ENCODE data around the gene SLC25A20.

SLC25A20 gene

DNA sequence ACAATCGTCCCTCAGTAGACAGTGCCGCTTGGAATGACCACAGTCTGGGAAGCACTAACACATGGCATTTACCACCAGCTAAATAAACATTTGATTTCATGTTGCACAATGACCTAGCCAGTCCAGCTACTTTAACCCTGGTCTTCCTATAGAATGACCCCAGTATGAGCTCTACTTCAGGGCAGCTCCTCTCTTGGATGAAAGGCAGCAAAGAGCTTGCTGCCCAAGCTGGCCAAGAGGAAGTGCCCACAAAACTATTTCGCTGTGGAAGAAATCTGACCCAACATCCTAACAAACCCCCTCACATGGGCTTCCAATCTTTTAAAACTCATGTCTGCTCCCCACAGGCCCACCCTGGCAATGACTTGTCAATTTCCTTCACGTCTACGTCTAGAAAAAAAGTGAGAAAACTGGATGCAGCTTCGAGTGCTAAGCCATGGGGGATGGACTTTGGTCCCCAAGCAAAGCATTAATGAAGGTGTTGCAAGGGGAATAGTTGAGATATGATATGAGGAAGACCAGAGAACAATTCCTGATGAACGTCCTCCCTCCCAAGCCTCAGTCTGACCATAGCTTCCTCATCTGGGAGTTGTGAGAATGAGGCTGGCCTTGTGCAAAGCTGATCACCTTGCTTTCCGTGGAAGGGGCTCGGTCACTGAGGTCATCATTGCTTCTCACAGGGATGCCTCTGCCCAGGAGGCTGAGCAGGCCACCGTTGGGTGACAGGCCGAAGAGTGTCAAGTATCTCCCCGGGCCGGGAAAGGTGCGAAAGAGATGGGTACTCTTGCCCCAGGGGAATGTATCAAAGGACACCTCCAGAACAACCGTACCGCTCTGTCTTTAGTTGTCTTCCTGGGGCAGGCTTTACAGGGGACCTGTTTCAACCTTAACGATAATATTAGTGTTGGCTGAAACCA is 964 bp downstream of the SLC25A20 start:
- FAIRE-seq, result no peak

- FAIRE-seq, result no peak
These were observed 1.7 kb downstream of the SLC25A20 start for GRCh38 chr3:48896936-48897335.

DNA sequence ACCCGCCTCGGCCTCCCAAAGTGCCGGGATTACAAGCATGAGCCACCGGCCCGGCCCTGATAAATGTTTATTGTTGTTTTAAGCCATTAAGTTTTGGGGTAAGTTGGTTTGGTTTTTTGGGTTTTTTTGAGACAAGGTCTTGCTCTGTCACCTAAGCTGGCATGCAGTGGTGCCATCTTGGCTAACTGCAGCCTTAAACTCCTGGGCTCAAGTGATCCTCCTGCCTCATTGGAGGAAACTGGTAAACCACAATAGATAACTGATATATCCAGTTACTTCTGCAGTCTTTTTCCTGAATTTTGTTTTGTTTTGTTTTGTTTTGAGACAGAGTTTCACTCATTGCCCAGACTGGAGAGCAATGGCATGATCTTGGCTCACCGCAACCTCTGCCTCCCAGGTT is 4.2 kb downstream of the SLC25A20 start:
- no peak for FAIRE-seq

DNA sequence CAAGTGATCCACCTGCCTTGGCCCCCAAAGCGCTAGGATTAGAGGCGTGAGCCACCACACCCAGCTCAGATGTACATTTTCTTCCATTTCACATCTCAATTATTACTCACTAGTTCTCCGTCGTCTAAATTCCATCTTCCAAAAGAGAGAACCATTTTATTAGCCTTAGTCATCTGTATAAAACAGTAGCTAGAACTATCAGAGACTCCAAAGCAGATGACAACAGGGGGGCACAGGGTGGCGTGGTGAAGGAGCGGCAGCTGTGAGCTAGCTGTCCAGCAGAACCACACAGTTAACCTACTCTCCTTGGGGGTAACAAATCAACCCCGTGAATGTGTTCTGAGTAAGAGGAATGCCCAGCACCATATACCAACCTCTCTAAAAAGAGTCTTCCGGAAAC is 7.1 kb downstream of the SLC25A20 start:
- no peak for FAIRE-seq

DNA sequence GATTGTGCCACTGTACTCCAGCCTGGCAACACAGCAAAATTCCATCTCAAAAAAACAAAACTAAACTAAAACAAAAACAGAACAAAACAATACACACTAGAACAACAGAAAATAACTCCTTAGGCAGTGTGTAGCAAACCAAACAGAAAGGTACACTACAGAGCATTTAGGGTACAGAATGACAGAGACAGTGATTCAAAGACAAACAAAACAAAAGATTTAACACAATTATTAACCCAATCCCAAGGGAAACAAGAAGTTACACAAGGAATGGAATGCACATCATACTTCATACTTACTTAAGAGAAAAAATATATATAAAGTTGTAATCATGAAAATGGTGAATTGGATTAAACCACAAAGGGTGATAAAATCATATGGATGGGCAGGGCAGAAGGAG is 12.9 kb downstream of the SLC25A20 start:
- no peak for FAIRE-seq

GRCh38 chr3:48881652-48882114 is 17.0 kb downstream of the SLC25A20 start:
- no peak for FAIRE-seq

- FAIRE-seq, result no peak
These were observed 17.7 kb downstream of the SLC25A20 start for GRCh38 chr3:48881006-48881405.

DNA sequence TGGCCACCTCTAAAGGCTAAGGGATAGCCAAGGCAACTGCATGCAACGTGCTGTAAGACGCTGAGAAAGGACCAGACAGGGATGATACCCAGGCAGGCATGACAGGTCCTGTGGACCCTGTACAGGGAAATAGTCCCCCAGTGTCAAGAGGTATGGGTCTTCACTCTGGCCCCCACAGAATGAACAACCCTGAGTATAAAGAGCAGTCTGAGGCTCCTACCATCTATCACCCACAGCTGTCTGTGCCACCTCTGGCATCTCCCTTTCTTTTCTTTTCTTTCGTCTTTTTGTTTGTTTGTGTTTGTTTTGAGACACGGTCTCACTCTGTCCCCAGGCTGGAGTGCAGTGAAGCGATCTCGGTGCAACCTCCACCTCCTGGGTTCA is 18.7 kb downstream of the SLC25A20 start:
- no peak for FAIRE-seq

DNA sequence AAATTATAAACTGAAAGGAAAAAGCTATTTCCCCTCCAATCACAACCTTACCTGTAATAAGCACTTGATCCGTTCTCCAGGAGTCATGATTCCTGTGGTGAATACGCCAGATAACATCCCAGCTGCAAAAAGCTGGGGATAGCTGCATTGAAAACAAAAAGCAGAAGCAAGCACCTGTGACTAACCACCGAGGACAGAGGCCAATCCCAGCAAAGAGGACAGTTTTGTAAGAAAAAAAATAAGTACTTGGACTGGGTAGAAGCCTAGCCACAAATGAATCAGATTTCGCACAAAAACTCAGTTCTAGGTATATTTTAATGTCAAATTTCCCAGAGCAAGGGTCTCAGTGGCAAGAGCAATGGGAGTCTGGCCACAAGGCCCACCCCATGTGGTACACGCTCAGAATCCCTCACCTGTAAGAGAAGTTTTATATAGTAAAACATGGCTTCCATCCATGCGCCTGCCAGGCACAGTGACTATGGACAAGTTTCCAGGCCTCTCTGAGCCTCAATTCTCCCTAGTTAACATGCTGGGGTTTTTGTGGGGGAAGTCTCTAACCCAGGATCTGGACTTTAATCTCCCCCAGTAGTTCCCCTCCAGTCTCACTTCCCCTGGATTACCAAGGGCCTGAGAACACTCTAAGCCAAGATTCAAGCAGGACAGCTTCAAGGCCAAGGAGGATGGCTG is 19.2 kb downstream of the SLC25A20 start:
- FAIRE-seq, result no peak

- FAIRE-seq, result no peak
These were observed 21.0 kb downstream of the SLC25A20 start for GRCh38 chr3:48877671-48878070.

GRCh38 chr3:48863122-48863521 is 35.6 kb downstream of the SLC25A20 start:
- FAIRE-seq, result no peak

DNA sequence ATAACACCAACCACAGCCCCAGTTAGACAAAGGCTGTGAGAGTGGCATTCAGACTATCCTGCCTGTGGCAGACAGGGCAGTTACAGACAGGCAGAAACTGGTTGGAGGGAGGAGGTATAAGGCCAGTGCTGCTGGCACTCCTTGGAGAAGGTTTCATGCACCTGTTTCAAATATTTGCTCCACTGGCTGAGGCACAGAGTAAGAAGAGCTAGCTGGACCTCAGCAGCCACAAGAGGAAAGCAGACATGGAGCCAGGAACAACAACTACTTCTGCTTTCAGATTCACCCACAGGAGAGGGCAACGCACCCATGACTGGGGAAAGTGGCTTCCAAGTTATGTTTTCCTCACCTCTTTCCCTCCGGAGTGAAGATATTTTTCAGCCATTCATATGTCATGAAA is 39.5 kb downstream of the SLC25A20 start:
- FAIRE-seq, result no peak

DNA sequence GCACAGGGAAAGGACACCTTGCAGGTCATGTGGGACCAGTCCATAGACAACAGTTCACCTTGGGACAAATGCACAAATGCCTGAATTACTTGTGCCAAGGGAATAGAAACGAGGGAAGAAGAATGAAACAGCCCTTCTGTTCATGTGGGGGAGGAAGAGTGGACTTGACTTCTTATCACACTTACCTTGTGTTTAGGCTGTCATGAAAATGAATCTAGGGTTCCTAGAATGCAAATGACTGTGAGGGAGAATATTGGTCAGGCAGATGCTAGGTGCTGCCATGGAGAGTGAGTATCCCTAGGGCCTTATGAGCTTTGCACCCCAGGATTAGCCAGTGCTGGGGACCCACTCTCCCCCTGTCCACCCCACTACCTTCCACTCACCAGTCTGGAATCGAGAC is 40.0 kb downstream of the SLC25A20 start:
- FAIRE-seq, result no peak

GRCh38 chr3:48857641-48858040 is 41.0 kb downstream of the SLC25A20 start:
- FAIRE-seq, result no peak

GRCh38 chr3:48856469-48856868 is 42.2 kb downstream of the SLC25A20 start:
- FAIRE-seq, result no peak

- no peak for FAIRE-seq
These were observed 42.8 kb downstream of the SLC25A20 start for GRCh38 chr3:48855681-48856447.

- FAIRE-seq, result no peak
These were observed 46.5 kb downstream of the SLC25A20 start for GRCh38 chr3:48852151-48852550.

- FAIRE-seq, result no peak
These were observed 47.3 kb downstream of the SLC25A20 start for GRCh38 chr3:48851407-48851806.

DNA sequence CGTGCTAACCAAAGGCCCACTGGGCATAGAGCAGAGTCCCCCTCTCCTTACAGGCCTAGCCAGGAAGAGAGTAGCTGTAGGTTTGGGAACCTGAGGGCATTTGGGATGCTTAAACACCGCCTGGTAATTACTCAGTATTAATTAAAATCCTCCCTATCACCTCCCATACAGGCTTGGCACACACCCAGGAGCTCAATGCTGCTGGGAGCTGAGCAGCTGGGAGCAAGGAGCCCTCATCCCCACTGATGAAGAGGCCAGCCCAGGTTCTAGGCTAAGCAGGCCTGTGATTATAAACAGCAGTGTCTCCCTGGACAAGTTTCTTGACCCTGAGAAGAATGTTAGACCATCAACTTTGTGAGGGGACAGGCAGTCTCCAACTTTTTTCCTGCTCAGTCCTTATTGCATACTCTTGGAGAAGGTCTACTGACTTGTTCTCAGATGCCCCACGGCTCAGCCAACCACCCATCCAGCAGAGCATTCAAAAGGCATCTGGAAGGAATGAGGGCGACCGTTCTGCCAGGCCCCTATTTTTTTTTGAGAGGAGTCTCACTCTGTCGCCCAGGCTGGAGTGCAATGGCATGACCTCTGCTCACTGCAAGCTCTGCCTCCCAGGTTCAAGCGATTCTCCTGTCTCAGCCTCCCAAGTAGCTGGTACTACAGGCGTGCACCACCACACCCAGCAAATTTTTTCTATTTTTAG is 49.7 kb downstream of the SLC25A20 start:
- FAIRE-seq, result no peak

DNA sequence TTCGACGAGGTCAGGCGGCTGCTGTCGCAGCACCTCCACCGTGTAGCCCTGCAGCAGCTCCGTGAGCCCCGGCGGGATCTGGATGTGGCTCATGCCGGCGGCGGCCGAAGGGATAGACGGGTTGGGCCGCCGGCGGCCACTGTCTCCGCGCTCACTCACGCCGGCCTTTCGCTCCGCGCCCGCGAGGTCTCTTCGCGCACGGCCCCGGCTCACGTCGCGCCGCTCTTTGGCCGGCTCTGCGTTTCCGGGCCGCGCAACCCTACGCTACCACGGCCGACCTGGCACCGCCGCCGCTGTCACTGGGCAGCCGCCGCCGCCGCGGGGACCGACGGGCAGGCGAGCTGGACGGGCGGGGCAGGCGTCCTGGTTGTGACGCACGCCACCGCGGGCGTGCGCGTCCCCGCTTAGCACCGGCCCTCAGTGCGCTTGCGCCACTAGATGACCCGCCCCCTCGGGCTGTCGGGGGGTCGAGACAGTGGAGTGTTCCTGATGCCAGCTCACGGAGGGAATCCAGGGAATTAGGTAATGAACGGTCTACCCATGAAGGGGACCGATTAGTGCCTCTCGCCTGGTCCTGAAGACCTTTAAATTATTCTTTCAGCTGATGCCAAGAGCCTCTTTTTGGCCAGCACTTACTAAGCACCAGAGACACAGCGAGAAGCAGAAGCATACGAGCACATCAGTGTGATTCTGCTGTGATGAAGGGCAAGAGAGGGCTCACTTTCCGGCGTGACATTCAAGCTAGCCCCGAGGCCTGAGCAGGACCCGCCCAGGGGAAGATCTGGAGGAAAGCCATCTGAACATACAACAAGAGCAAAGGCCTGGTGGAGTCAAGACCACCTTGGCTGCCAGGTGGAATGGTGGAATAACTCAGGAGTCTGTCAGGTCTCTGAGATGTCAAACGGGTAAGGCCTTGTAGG is 50.9 kb downstream of the SLC25A20 start, which contains the start of gene PRKAR2A:
Gene PRKAR2A, minus strand, starts transcription at position 371 of the 920 bp plus-strand sequence. Its CDS starts 278 bp downstream, at position 93.
- no peak for FAIRE-seq

- FAIRE-seq, result no peak
These were observed 51.6 kb downstream of the SLC25A20 start for GRCh38 chr3:48847053-48847503.
